Natural killer cell (primary cell): ENCODE data around the gene TANGO6. TPM values are rescaled to one million over a fixed set of nuclear protein-coding genes. Genes with fewer than 3 reads are reported as not detected.

ENCODE experiments used
- ATAC-seq, 3 donors: fragments of 150-1000 bp in 2 of 3; fragments of 200-7000 bp in 1 of 3; cut with Tn5 transposase; 1 replicate in 1 of 3; 2 replicates in 2 of 3; pipeline ENCODE4 v1.10.0; 2021; ENCODE audit warnings: mild to moderate bottlenecking in 2 of 3, moderate library complexity in 2 of 3
- DNase-seq, 2 donors: peaks; one replicate each; pipeline versions ENCODE4 v3.0.0 to v3.0.0-alpha.2; 2013 to 2021; ENCODE audit warnings: mixed read lengths in 1 of 2
- H3K27ac ChIP-seq: one replicate; pipeline ENCODE4 v1.5.1; 2013; ENCODE audit warnings: mild to moderate bottlenecking, low read length
- H3K27me3 ChIP-seq: one replicate; pipeline ENCODE4 v1.6.1; 2013; ENCODE audit warnings: low read length; ENCODE audit not compliant: control insufficient read depth, insufficient read depth
- H3K36me3 ChIP-seq: one replicate; pipeline ENCODE4 v1.6.1; 2013; ENCODE audit warnings: low read length; ENCODE audit not compliant: control insufficient read depth, insufficient read depth
- H3K4me1 ChIP-seq: one replicate; pipeline ENCODE4 v1.6.1; 2013; ENCODE audit warnings: low read length; ENCODE audit not compliant: control insufficient read depth, insufficient read depth
- H3K4me3 ChIP-seq: one replicate; pipeline ENCODE4 v1.5.1; 2013; ENCODE audit warnings: low read length
- H3K9me3 ChIP-seq: one replicate; pipeline ENCODE4 v1.6.1; 2013; ENCODE audit warnings: low read length; ENCODE audit not compliant: control insufficient read depth, insufficient read depth
- H3K27ac Mint-ChIP-seq, 2 donors: one replicate each; pipeline ENCODE4 v1.8.0; 2022; ENCODE audit warnings: mild to moderate bottlenecking in 2 of 2, mixed read lengths in 2 of 2, moderate library complexity in 1 of 2
- H3K27me3 Mint-ChIP-seq, 2 donors: one replicate each; pipeline ENCODE4 v1.8.0; 2022; ENCODE audit warnings: low read depth in 2 of 2, mixed read lengths in 2 of 2
- H3K36me3 Mint-ChIP-seq: one replicate; pipeline ENCODE4 v1.8.0; 2022; ENCODE audit warnings: mixed read lengths
- H3K4me1 Mint-ChIP-seq, 2 donors: one replicate each; pipeline ENCODE4 v1.8.0; 2022; ENCODE audit warnings: mixed read lengths in 2 of 2
- H3K4me3 Mint-ChIP-seq: one replicate; pipeline ENCODE4 v1.8.0; 2022; ENCODE audit warnings: mild to moderate bottlenecking, moderate library complexity, mixed read lengths
- H3K9me3 Mint-ChIP-seq, 2 donors: one replicate each; pipeline ENCODE4 v1.8.0; 2022; ENCODE audit warnings: mixed read lengths in 2 of 2
- CTCF ChIP-seq: fragments of 200-600 bp; IDR thresholded peaks from one replicate; pipeline ENCODE4 v1.8.0; 2022; ENCODE audit warnings: antibody characterized with exemption
- WGBS: methylation state at CpG from one replicate; pipeline ENCODE4 v1.1.7; 2013; ENCODE audit warnings: missing lambda C conversion rate; ENCODE audit not compliant: insufficient coverage; 5-methylcytosine and 5-hydroxymethylcytosine counted together
- intact Hi-C: fragments of 100-400 bp; cut with micrococcal nuclease; formaldehyde crosslinking; loops from one replicate; pipeline ENCODE4 v1.14.2; 2022
- total RNA-seq, 4 donors: library from RNA; stranded (reverse); fragments of 120-200 nt in 1 of 4; gene quantifications; one replicate each; pipeline versions ENCODE4 v1.2.3 to v1.2.4, GENCODE V29; 2013 to 2022

TANGO6 gene
- total RNA-seq, 3 donors from 2014 or later (not counting 1 experiment from before 2014, with no cell fraction given), result 21.2 to 27.3 (median 23.9) TPM

- H3K36me3 ChIP-seq, result peaks cover 36% of the 10 kb centered on the region
- ATAC-seq, result no peak
- no peak overlapping the region for H3K4me3 Mint-ChIP-seq
- TF ChIP-seq CTCF, result no peak
- DNase-seq, result no peak
- WGBS, result 97% methylated on average over 3 of the region's 3 CpGs
- H3K27me3 Mint-ChIP-seq, result no peaks in the 10 kb centered on the region
- no peak overlapping the region for H3K27ac ChIP-seq
- no peak overlapping the region for H3K27ac Mint-ChIP-seq
- no peaks in the 10 kb centered on the region for H3K36me3 Mint-ChIP-seq
- no peaks in the 10 kb centered on the region for H3K27me3 ChIP-seq
- H3K4me1 Mint-ChIP-seq, result no peaks in the 10 kb centered on the region
- H3K4me1 ChIP-seq, result no peaks in the 10 kb centered on the region
- H3K4me3 ChIP-seq, result no peak overlapping the region
- intact Hi-C loops, result no loop called here
- H3K9me3 Mint-ChIP-seq, result no peaks in the 10 kb centered on the region
- no peaks in the 10 kb centered on the region for H3K9me3 ChIP-seq
Measured at GRCh38 chr16:68907781-68908181, 64.5 kb downstream of the TANGO6 start.

GRCh38 chr16:68909099-68909733 lies 65.9 kb downstream of the TANGO6 start:
- H3K4me3 Mint-ChIP-seq, result no peak overlapping the region
- intact Hi-C loops, result no loop called here
- TF ChIP-seq CTCF, result no peak

GRCh38 chr16:68910051-68910450 lies 66.7 kb downstream of the TANGO6 start:
- DNase-seq (no peak), ATAC-seq (no peak)
- TF ChIP-seq CTCF, result no peak
- 91% methylated on average over 4 of the region's 5 CpGs for WGBS
- no peaks in the 10 kb centered on the region for H3K9me3 ChIP-seq
- no peaks in the 10 kb centered on the region for H3K4me1 ChIP-seq
- H3K36me3 ChIP-seq, result peaks cover 32% of the 10 kb centered on the region
- no peaks in the 10 kb centered on the region for H3K9me3 Mint-ChIP-seq
- intact Hi-C loops, result no loop called here
- no peaks in the 10 kb centered on the region for H3K4me1 Mint-ChIP-seq
- H3K36me3 Mint-ChIP-seq, result no peaks in the 10 kb centered on the region
- no peaks in the 10 kb centered on the region for H3K27me3 ChIP-seq
- H3K4me3 Mint-ChIP-seq, result no peak overlapping the region
- H3K4me3 ChIP-seq, result no peak overlapping the region
- H3K27me3 Mint-ChIP-seq, result no peaks in the 10 kb centered on the region
- H3K27ac ChIP-seq, result no peak overlapping the region
- H3K27ac Mint-ChIP-seq, result no peak overlapping the region

More at GRCh38 chr16:68909099-68909733, 65.9 kb downstream of the TANGO6 start:
- no peaks in the 10 kb centered on the region for H3K4me1 Mint-ChIP-seq
- Histone ChIP-seq H3K27ac (no peak overlapping the region), H3K4me3 (no peak overlapping the region), H3K36me3 (peaks cover 34% of the 10 kb centered on the region), H3K9me3 (no peaks in the 10 kb centered on the region), H3K4me1 (no peaks in the 10 kb centered on the region), H3K27me3 (no peaks in the 10 kb centered on the region)
- no peaks in the 10 kb centered on the region for H3K36me3 Mint-ChIP-seq
- ATAC-seq, result no peak
- no peaks in the 10 kb centered on the region for H3K27me3 Mint-ChIP-seq
- WGBS, result 97% methylated on average over 6 of the region's 8 CpGs
- H3K27ac Mint-ChIP-seq, result no peak overlapping the region
- no peaks in the 10 kb centered on the region for H3K9me3 Mint-ChIP-seq
- DNase-seq, result no peak

GRCh38 chr16:68915589-68915988 lies 72.3 kb downstream of the TANGO6 start:
- Histone ChIP-seq H3K9me3 (no peaks in the 10 kb centered on the region), H3K27ac (no peak overlapping the region), H3K27me3 (no peaks in the 10 kb centered on the region), H3K4me3 (no peak overlapping the region), H3K36me3 (peaks cover 22% of the 10 kb centered on the region), H3K4me1 (no peaks in the 10 kb centered on the region)
- DNase-seq (no peak), ATAC-seq (no peak)
- H3K4me3 Mint-ChIP-seq, result no peak overlapping the region
- H3K36me3 Mint-ChIP-seq, result no peaks in the 10 kb centered on the region
- TF ChIP-seq CTCF, result no peak
- H3K27me3 Mint-ChIP-seq, result no peaks in the 10 kb centered on the region
- H3K27ac Mint-ChIP-seq, result no peak overlapping the region
- no peaks in the 10 kb centered on the region for H3K9me3 Mint-ChIP-seq
- intact Hi-C loops, result no loop called here
- no peaks in the 10 kb centered on the region for H3K4me1 Mint-ChIP-seq
- 97% methylated on average over 2 of the region's 2 CpGs for WGBS
